ENCODE data around the gene ERV3-1.
"Not testable (repeated sequence)": the region's sequence is repeated elsewhere in the genome, so short reads cannot be mapped to it uniquely, and the experiment has no call there.

The ERV3-1 gene

DNA sequence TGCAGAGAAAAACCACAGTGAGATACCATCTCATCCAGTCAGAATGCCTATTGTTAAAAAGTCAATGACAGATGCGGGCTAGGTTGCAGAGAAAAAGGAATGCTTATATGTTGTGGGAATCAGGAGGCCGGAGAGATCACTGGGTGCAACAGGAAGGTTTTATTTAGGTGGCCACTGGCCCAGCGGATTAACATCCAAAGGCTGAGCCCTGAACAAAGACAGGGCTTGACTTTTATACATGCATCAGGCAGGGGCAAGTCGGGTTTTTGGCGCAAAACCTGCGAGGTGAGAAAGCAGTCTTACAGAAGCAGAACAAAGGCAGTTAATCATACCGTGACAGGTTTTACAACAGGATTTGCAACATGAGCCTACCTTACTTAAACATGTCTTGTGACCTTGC, 16.3 kb downstream of the ERV3-1 start:
- FAIRE-seq = no peak
- TF ChIP-seq POLR2AphosphoS5 (IDR thresholded peaks at IDR 0.05; ENCODE audit: low read depth, low read length) = no peak
- no peak for DNase-seq (ENCODE audit: insufficient read length)

DNA sequence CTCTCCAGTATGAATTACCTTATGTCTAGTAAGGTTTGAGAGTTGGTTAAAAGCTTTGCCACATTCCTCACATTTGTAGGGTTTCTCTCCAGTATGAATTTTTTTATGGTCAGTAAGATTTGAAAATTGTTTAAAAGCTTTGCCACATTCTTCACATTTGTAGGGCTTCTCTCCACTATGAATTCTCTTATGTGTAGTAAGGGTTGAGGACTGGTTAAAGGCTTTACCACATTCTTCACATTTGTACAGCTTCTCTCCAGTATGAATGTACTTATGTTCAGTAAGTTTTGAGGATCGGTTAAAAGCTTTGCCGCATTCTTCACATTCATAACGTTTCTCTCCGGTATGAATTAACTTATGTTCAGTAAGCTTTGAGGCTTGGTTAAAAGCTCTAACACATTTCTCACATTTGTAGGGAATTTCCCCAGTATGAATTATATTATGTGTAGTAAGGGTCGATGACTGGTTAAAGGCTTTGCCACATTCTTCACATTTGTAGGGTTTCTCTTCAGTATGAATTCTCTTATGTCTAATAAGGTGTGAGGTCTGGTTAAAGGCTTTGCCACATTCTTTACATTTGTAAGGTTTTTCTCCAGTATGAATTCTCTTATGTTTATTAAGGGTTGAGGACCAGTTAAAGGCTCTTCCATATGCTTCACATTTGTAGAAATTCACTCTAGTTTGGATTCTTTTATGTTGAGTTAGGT, 27.8 kb downstream of the ERV3-1 start:
- FAIRE-seq (no peak), DNase-seq (ENCODE audit: insufficient read length) (no peak)
- no peak for TF ChIP-seq TAF1 (IDR thresholded peaks at IDR 0.05; ENCODE audit: borderline replicate concordance, low read depth, low read length)
- TF ChIP-seq POLR2A (IDR thresholded peaks at IDR 0.05; ENCODE audit: low read depth, low read length) = no peak
- TF ChIP-seq POLR2AphosphoS5 (IDR thresholded peaks at IDR 0.05; ENCODE audit: low read depth, low read length) = no peak

DNA sequence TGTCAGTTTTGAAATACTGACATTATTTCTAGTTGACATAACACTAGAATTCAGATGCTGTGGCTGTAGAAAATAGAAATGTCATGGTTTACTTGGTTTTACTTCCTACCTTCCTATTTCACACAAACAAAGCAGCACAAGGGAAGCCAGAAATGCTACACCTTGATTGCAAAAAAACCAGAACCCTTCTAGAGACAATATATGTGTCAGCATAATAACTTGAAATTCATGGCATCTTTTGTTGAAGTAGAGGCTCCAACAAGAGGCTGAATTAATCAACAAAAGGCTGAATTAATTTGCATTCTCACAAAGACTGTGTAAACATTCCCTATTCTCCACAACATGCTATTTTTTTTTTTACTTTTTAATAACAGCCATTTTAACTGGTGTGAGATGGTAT, 40.9 kb downstream of the ERV3-1 start:
- no peak for FAIRE-seq

DNA sequence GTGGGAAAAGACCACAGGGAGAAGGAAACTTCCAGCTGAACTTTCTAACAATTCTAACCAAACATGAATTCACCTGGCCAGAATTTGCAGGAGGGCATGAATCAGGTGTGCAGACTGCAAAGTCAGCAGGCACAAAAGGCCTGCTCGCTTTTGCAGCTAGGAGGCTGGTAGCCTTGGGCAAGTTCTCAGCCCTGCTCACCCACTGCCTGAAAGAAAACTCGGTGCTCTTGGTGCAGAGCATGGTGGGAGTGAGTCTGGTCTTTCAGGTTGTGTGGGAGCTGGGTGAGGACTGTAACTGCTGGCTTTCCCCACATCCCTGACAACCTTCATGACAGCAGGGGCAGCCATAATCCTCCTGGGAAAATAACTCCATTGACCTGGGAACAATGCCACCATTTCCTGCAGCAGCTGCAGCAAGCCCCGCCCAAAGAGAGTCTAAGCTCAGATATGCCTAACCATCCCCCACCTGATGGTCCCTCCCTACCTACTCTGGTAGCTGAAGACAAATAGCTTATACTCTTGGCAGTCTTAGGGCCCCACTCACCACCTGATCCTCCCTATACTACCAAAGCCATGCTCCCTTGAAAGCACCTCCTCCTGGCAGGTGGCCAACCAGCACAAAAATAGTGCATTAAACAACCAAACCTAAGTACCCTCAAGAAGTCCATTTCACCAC, 47.3 kb downstream of the ERV3-1 start:
- DNase-seq (ENCODE audit: insufficient read length) (no peak), FAIRE-seq (no peak)
- TF ChIP-seq POLR2A (IDR thresholded peaks at IDR 0.05; ENCODE audit: low read depth, low read length) (no peak), TAF1 (IDR thresholded peaks at IDR 0.05; ENCODE audit: borderline replicate concordance, low read depth, low read length) (no peak), POLR2AphosphoS5 (IDR thresholded peaks at IDR 0.05; ENCODE audit: low read depth, low read length) (no peak)

More for the DNA sequence above, 40.9 kb downstream of the ERV3-1 start:
- no peak for DNase-seq (ENCODE audit: insufficient read length)
- TF ChIP-seq TAF1 (IDR thresholded peaks at IDR 0.05; ENCODE audit: borderline replicate concordance, low read depth, low read length) (no peak), POLR2AphosphoS5 (IDR thresholded peaks at IDR 0.05; ENCODE audit: low read depth, low read length) (no peak), POLR2A (IDR thresholded peaks at IDR 0.05; ENCODE audit: low read depth, low read length) (no peak)

DNA sequence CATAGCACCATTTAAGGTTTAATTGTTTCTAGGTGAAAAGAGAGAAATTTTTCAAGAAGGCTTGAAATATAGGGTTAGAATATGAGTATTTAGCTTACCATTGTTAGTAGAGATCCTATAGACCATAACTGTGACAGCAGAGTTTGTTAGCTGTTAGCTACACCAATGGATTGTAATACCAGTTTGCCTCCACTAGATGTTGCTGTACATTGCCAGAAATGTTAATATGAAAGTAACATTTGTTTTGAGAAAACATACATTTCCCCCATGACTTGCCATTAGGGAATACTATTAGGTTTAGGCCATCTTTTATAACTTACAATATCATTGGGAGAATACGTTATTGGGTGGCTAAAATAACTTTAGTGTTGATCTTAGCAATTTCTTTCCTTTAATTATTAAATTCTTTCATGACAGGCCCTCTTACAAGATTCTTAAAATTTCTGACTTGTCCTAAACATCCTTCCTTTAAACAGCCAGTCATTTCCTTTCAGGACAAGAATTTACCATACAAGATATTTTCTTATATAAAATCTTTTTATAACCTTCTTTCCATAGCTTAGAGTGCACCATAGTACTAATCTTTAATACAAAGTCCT, 55.1 kb downstream of the ERV3-1 start:
- TF ChIP-seq POLR2AphosphoS5 (IDR thresholded peaks at IDR 0.05; ENCODE audit: low read depth, low read length) (no peak), TAF1 (IDR thresholded peaks at IDR 0.05; ENCODE audit: borderline replicate concordance, low read depth, low read length) (no peak), POLR2A (IDR thresholded peaks at IDR 0.05; ENCODE audit: low read depth, low read length) (no peak)
- DNase-seq (ENCODE audit: insufficient read length) (no peak), FAIRE-seq (peak; percentile 81)

DNA sequence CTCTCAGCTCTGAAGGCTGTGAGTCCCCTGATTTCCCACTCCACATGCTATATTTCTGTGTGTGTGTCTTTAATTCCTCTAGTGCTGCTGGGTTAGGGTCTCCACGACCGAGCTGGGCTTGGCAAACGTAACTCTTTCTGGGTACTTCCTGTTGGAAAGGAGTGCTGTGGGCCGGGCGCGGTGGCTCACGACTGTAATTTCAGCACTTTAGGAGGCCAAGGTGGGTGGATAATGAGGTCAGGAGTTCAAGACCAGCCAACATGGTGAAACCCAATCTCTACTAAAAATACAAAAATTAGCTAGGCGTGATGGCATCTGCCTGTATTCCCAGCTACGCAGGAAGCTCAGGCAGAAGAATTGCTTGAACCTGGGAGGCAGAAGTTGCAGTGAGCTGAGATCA, 55.8 kb downstream of the ERV3-1 start:
- FAIRE-seq; DNase-seq (ENCODE audit: insufficient read length): not testable (repeated sequence)

DNA sequence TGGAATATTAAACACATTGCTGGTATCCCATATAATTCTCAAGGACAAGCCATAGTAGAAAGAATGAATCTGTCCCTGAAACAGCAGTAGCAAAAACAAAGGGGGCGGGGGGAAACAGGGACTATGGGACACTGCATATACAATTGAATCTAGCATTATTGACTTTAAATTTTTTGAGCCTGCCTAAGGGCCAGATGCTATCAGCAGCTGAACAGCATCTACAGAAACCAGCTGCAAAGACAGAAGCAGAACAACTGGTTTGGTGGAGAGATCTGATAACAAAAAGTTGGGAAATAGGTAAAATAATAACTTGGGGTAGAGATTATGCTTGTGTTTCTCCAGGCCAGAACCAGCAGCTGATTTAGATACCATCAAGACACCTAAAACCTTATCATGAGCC, 57.7 kb downstream of the ERV3-1 start:
- FAIRE-seq; DNase-seq (ENCODE audit: insufficient read length): not testable (repeated sequence)

DNA sequence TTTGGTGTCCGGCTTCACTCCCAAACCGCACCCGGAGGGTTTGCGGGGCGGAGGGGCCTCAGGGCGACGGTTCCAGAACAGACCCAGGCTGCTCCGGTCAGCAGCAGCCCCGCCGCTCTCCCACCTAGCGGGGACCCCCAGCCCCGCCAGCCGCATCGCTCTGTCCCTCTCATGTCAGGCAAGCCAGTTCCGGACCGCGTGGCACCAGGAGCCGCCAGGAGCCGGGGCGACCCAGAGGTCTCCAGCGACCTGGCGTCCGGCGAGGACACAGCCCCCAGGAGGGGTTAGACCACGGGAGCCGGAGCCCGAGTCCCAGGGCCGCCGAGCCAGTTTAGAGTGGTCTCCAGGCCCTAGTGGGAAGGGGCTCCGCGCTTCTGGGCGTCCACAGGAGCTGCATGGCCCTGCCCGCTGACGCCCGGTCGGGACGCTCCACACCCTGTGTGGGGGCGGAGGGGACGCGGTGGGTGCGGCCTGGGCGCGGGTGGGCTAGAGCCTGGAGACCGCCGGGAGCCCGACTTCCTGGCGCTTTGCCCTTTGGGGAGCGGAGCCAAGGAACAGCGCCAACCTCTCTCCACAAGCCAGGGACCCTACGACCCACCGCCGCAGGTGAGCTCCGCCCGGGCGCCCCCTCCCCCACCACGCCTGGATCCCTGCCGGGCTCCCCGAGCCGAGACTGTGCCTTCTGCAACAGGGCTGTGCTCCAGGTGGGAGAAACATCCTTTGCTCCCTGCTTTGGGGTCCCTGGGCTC, 59.1 kb downstream of the ERV3-1 start:
- TF ChIP-seq POLR2A (IDR thresholded peaks at IDR 0.05; ENCODE audit: low read depth, low read length) = no peak
- TF ChIP-seq TAF1 (IDR thresholded peaks at IDR 0.05; ENCODE audit: borderline replicate concordance, low read depth, low read length) = no peak
- no peak for TF ChIP-seq POLR2AphosphoS5 (IDR thresholded peaks at IDR 0.05; ENCODE audit: low read depth, low read length)
- no peak for FAIRE-seq
- no peak for DNase-seq (ENCODE audit: insufficient read length)

DNA sequence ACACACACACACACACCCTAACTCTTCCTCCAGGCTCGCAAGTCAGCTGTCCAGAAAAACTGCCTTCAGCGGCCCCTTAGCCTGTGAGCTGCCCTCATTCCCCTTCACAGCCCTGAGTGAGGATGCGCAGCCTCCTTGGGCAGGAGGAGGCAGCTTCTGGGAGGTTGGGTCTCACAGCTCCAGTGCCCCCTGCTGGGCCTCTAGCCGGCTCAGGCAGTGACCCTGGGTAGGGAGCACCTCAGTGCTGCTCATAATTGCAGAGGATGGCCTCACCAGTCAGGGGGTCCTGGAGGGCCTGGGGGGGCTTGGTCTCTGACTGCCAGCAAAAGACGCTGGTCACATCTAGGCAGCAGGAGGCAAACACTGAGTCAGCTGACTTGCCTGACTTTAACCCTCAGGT, 59.7 kb downstream of the ERV3-1 start:
- TF ChIP-seq POLR2A (IDR thresholded peaks at IDR 0.05; ENCODE audit: low read depth, low read length) = no peak
- TF ChIP-seq POLR2AphosphoS5 (IDR thresholded peaks at IDR 0.05; ENCODE audit: low read depth, low read length) = no peak
- TF ChIP-seq TAF1 (IDR thresholded peaks at IDR 0.05; ENCODE audit: borderline replicate concordance, low read depth, low read length) = no peak
- no peak for DNase-seq (ENCODE audit: insufficient read length)
- no peak for FAIRE-seq

DNA sequence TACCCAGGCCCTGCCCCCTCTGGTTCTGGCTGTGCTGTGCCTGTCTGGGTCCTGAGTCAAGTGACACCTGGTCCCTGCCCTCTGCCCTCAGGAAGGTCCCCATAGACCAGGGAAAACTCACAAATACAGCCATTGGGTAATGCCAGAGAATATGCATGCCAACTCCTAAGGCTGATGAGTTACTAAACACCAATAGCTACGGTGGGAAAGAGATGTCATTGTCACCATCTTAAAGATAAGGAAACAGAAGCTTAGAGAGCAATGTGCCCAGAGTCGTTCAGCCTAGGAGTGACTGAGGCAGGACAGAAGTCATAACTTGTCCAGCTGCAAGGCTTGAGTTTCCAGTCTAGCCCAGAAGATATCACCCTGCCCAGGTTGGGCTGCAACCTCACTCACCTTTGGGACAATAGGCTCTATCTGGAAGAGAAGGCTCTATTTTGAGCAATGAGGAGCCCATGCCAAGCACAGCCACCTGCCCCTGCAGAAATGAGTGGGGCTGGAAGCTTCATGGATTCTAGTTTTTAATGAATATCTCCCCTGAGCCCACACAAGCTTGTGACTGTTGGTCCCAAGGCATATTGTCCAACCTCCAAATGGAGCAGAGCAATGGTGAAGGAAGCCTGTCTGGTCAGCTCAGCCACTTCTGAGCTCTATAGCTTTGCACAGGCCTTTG, 60.8 kb downstream of the ERV3-1 start:
- TF ChIP-seq POLR2A (IDR thresholded peaks at IDR 0.05; ENCODE audit: low read depth, low read length) (no peak), POLR2AphosphoS5 (IDR thresholded peaks at IDR 0.05; ENCODE audit: low read depth, low read length) (no peak), TAF1 (IDR thresholded peaks at IDR 0.05; ENCODE audit: borderline replicate concordance, low read depth, low read length) (no peak)
- FAIRE-seq (no peak), DNase-seq (ENCODE audit: insufficient read length) (no peak)

DNA sequence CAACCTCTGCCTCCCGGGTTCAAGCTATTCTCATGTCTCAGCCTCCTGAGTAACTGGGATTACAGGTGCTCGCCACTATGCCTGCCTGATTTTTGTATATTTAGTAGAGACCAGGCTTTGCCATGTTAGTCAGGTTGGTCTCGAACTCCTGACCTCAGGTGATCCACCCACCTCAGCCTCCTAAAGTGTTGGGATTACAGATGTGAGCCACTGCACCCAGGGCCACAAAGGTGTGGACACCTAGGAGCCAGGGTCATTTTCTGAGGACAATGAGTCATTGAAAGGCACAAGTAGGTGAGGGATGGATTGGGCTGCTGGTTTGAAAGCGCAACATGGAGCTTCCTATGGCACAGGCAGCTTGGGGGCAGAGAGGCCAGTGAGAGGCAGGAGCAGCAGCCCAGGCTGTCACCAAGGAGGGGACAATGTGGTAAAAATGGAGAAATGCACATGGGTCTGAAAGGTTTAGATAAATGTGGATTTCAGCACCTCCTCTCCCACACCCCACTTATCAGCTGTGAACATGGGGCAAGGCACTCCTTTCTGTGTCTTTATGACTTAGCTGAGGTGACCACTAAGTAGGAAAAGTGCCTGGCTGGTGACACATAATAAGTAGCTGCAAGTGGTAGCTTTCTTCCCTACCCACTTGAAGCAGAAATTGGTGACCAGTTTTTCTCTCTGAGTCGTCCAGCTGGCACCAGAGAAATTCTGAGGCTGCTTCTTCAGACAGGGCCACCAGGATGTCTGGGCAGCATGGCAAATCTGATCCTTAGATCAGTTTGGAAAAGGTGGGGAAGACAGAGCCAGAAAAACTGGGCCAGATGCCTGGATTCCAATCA, 61.6 kb downstream of the ERV3-1 start:
- DNase-seq (ENCODE audit: insufficient read length); FAIRE-seq: not testable (repeated sequence)

Measured in GM12892 (cell line).